Keratinocyte (primary cell): ENCODE results near the gene PLCL1.

Experiments used
- CTCF ChIP-seq, 3 experiments: IDR thresholded peaks in 1 of 3; conservative IDR thresholded peaks in 1 of 3; optimal IDR thresholded peaks in 1 of 3; 2 replicates in 2 of 3; 3 replicates in 1 of 3; pipeline versions ENCODE3 to v1.5.1; 2011; ENCODE audit warnings: low read length in 3 of 3, mild to moderate bottlenecking in 3 of 3, moderate library complexity in 2 of 3, control low read depth in 1 of 3, inconsistent platforms in 1 of 3; ENCODE audit not compliant: insufficient read depth in 2 of 3; ENCODE audit errors: extremely low read depth in 1 of 3
- EZH2 ChIP-seq: IDR thresholded peaks from one replicate; pipeline ENCODE4 v1.6.1; 2012; ENCODE audit warnings: inconsistent platforms, mild to moderate bottlenecking, low read length, moderate library complexity

- TF ChIP-seq CTCF (optimal IDR thresholded peaks at IDR 0.05 in 1 of 3, IDR thresholded peaks at IDR 0.05 in 1 of 3, conservative IDR thresholded peaks at IDR 0.05 in 1 of 3; ENCODE audit: extremely low read depth in 1 of 3, insufficient read depth in 2 of 3, low read length in 3 of 3) = no peak
- no peak for TF ChIP-seq EZH2
Observed at GRCh38 chr2:197873293-197873701, 68.9 kb downstream of the PLCL1 start.
